Panc1 (cell line): Measurements from ENCODE around the gene SLC6A11. TPM values are rescaled to one million over a fixed set of nuclear protein-coding genes. Genes with fewer than 3 reads are reported as not detected.
A peak's percentile ranks its signal among the peaks of the same experiment; 100 is the strongest.

Experiments used
- ATAC-seq: fragments of 200-7000 bp; cut with Tn5 transposase; 2 replicates; pipeline ENCODE4 v1.9.1; 2020; ENCODE audit warnings: mild to moderate bottlenecking, moderate library complexity
- BruUV-seq: library from RNA; stranded (reverse); fragments of 400-500 nt; replicated peaks from 2 replicates; lab custom pipeline; 2021; lab: Mats Ljungman, UMichigan
- CTCF ChIA-PET: fragments of 300-600 bp; sonication (Branson Sonifier 250); formaldehyde crosslinking; loops from one replicate; lab custom pipeline; 2022; ENCODE audit warnings: antibody characterized with exemption; lab: Charles Lee
- POLR2A ChIA-PET: fragments of 300-600 bp; sonication (Branson Sonifier 250); formaldehyde crosslinking; loops from one replicate; lab custom pipeline; 2022; ENCODE audit warnings: antibody characterized with exemption; lab: Charles Lee
- DNase-seq: peaks from one replicate; pipeline ENCODE4 v3.0.0-alpha.2; 2010; ENCODE audit warnings: low read depth, low spot score
- H3K27ac ChIP-seq: 2 replicates; pipeline ENCODE4 v1.5.1; 2011; ENCODE audit warnings: mild to moderate bottlenecking, low read length, inconsistent platforms
- H3K27me3 ChIP-seq: fragments of 200-500 bp; sonication (Bioruptor generic); 2 replicates; pipeline ENCODE4 v1.6.0; 2014; ENCODE audit warnings: low read length, inconsistent platforms; ENCODE audit not compliant: control insufficient read depth, insufficient read depth
- H3K36me3 ChIP-seq: fragments of 200-500 bp; sonication (Bioruptor generic); 2 replicates; pipeline ENCODE4 v1.5.1; 2014; ENCODE audit warnings: inconsistent platforms, mild to moderate bottlenecking, low read length, moderate library complexity; ENCODE audit not compliant: control insufficient read depth, insufficient read depth
- H3K4me1 ChIP-seq: 2 replicates; pipeline ENCODE4 v1.5.1; 2011; ENCODE audit warnings: inconsistent platforms, mild to moderate bottlenecking, low read length, moderate library complexity; ENCODE audit not compliant: control insufficient read depth, insufficient read depth
- H3K4me3 ChIP-seq, 2 experiments: 2 replicates each; pipeline ENCODE4 v1.5.1; 2011 to 2012; ENCODE audit warnings: low read depth in 2 of 2, low read length in 2 of 2, mild to moderate bottlenecking in 2 of 2, inconsistent platforms in 1 of 2, moderate library complexity in 1 of 2
- H3K9me3 ChIP-seq: fragments of 200-500 bp; sonication (Bioruptor generic); 2 replicates; pipeline ENCODE4 v1.5.1; 2014; ENCODE audit warnings: low read depth, mild to moderate bottlenecking, inconsistent platforms, low read length, moderate library complexity; ENCODE audit not compliant: control insufficient read depth, insufficient read depth
- CTCF ChIP-seq: fragments of 450-650 bp; IDR thresholded peaks from 2 replicates; pipeline ENCODE4 v1.5.1; 2017; ENCODE audit warnings: mild to moderate bottlenecking
- REST ChIP-seq, 2 experiments: IDR thresholded peaks; 2 replicates each; pipeline ENCODE4 v1.6.1; 2011 to 2012; ENCODE audit warnings: low read depth in 2 of 2, control low read depth in 1 of 2, low read length in 1 of 2, mild to moderate bottlenecking in 1 of 2, moderate library complexity in 1 of 2; ENCODE audit not compliant: insufficient read depth in 1 of 2
- TCF7L2 ChIP-seq: IDR thresholded peaks from 2 replicates; pipeline ENCODE4 v1.6.1; 2011; ENCODE audit warnings: mild to moderate bottlenecking, low read depth, low read length, inconsistent platforms
- in situ Hi-C: cut with HindIII; loops from 2 replicates; pipeline ENCODE4 v1.10.0; 2016; ENCODE audit warnings: low sequenced_read_pairs, low pct_unique_long_range_greater_than_20kb
- intact Hi-C: fragments of 100-400 bp; cut with micrococcal nuclease; formaldehyde crosslinking; loops from one replicate; pipeline ENCODE4 v1.10.0; 2022; ENCODE audit not compliant: unreplicated experiment
- total RNA-seq: library from RNA; stranded (reverse); gene quantifications from one replicate; pipeline ENCODE4 v1.2.1, GENCODE V29; 2021; ENCODE audit not compliant: unreplicated experiment

SLC6A11 gene
- total RNA-seq, 1 experiment from 2014 or later = not detected

DNA sequence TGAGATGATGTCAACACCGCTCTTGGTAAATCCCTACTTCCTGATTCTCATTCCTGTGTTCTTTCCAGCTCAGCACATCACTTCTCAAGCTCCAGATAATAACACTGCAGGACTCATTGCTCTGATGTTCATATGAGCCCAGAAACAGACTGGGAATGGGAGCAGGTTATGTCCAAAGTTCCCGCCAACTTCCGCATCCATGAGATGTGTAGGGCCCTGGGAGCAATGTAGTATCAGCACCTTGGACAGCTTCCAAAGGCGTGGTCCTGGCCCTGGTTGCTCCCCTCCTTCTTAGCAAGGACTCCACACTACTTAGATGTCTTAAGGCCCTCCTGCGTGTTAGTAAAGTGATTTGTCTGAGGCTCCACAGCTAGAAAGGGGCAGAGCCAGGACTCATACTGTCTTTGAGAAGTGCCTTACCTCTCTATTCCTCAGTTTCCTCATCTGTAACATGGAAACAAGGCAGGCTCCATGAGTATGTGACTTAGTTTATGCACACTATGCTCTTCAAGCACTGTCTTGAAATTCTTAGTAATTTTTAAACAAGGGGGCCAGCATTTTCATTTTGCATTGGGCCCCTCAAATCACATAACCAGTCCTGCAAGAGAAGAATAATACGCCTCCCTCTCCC lies 148.6 kb downstream of the SLC6A11 start:
- ChIA-PET POLR2A (no interaction called here), CTCF (no interaction called here)
- Histone ChIP-seq H3K36me3 (no peaks in the 10 kb centered on the region), H3K4me3 (no peak overlapping the region), H3K27ac (no peak overlapping the region), H3K9me3 (no peaks in the 10 kb centered on the region), H3K4me1 (no peaks in the 10 kb centered on the region), H3K27me3 (peaks cover 11% of the 10 kb centered on the region)
- in situ Hi-C loops (no loop called here), intact Hi-C loops (no loop called here)
- BruUV-seq = no TSS peak
- DNase-seq (no peak), ATAC-seq (no peak)
- peak; percentile 81 to 84 for TF ChIP-seq REST (IDR thresholded peaks at IDR 0.05; ENCODE audit: insufficient read depth in 1 of 2, low read depth in 2 of 2, low read length in 1 of 2)
- TF ChIP-seq CTCF = no peak

DNA sequence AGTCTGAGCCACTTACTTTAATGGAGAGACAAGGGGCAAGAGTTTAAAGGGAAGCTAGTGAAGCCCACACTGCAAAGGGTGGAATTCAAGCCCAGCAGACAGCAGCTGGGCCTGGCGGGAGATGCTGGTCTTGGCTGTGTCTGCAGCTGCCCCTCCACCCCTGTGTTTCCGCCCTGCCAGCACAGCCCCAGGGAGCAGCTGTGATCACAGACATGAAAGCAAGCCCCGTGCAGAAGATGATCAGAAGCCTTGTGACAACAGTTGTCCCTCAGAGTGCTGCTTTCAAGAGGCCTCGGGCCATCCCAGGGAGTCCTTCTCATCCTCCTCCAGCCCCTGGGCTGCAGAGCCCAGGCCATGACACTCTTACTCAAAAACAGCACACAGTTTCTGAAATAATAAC lies 152.4 kb downstream of the SLC6A11 start:
- H3K4me3 ChIP-seq = no peak overlapping the region
- BruUV-seq = no TSS peak
- in situ Hi-C loops (no loop called here), intact Hi-C loops (no loop called here)
- H3K9me3 ChIP-seq = no peaks in the 10 kb centered on the region
- TF ChIP-seq REST (IDR thresholded peaks at IDR 0.05; ENCODE audit: insufficient read depth in 1 of 2, low read depth in 2 of 2, low read length in 1 of 2) = no peak
- TF ChIP-seq TCF7L2 = no peak
- TF ChIP-seq CTCF = no peak
- H3K4me1 ChIP-seq = no peaks in the 10 kb centered on the region
- no peak for DNase-seq
- ATAC-seq = no peak
- CTCF ChIA-PET = no interaction called here
- POLR2A ChIA-PET = interaction anchor here (0.6 kb wide), 1 partner anchor 358 kb away, joined by 3 read pairs; no protein-coding TSS in a partner anchor
- no peak overlapping the region for H3K27ac ChIP-seq
- H3K27me3 ChIP-seq = peaks cover 6% of the 10 kb centered on the region; the same call in 1 of the 2 replicates
- no peaks in the 10 kb centered on the region for H3K36me3 ChIP-seq
